Bronchial epithelial cell (primary cell): ENCODE measurements around the gene NOTCH1. TPM values are rescaled to one million over a fixed set of nuclear protein-coding genes. Genes with fewer than 3 reads are reported as not detected.

Experiments
- DNase-seq: peaks from one replicate; pipeline ENCODE4 v3.0.0-alpha.2; 2010; ENCODE audit warnings: low read depth
- FAIRE-seq: peaks from 2 replicates; lab custom pipeline; 2011; peaks lifted over from hg19 to GRCh38; lab: Jason Lieb, UNC
- H3K27me3 ChIP-seq: 2 replicates; pipeline ENCODE4 v1.5.1; 2011; ENCODE audit warnings: low read length; ENCODE audit not compliant: control insufficient read depth, insufficient read depth
- H3K36me3 ChIP-seq: 2 replicates; pipeline ENCODE4 v1.5.1; 2011; ENCODE audit warnings: low read length; ENCODE audit not compliant: control insufficient read depth, insufficient read depth
- H3K4me3 ChIP-seq: 2 replicates; pipeline ENCODE4 v1.5.1; 2011; ENCODE audit warnings: mild to moderate bottlenecking, low read depth, low read length, control low read depth
- total RNA-seq: library from RNA; depleted of rRNA; stranded (reverse); fragments of >200 nt; gene quantifications from 2 replicates; pipeline ENCODE4 v1.2.1, GENCODE V29; 2014
- TF ChIP-seq, protein P1 (sequence below): IDR thresholded peaks from 2 replicates; pipeline ENCODE4 v1.5.1; 2011; ENCODE audit warnings: mild to moderate bottlenecking, moderate library complexity, low read length, control low read depth, inconsistent platforms; ENCODE audit not compliant: insufficient read depth, severe bottlenecking

Gene NOTCH1
- total RNA-seq, 1 donor from 2014 or later, result 70.0 TPM

GRCh38 chr9:136482793-136483588, 62.9 kb downstream of the NOTCH1 start, which contains the start of gene SEC16A:
Gene SEC16A, minus strand, starts transcription at chr9:136483040. Its CDS starts 5,425 bp downstream, at chr9:136477615.
- Histone ChIP-seq H3K4me3 (peak within 1 kb of the TSS; percentile 80), H3K27me3 (no peaks in the 10 kb centered on the region), H3K36me3 (peaks cover 1% of the 10 kb centered on the region)
- peak; percentile 81 for DNase-seq
- TF ChIP-seq, protein P1, sequence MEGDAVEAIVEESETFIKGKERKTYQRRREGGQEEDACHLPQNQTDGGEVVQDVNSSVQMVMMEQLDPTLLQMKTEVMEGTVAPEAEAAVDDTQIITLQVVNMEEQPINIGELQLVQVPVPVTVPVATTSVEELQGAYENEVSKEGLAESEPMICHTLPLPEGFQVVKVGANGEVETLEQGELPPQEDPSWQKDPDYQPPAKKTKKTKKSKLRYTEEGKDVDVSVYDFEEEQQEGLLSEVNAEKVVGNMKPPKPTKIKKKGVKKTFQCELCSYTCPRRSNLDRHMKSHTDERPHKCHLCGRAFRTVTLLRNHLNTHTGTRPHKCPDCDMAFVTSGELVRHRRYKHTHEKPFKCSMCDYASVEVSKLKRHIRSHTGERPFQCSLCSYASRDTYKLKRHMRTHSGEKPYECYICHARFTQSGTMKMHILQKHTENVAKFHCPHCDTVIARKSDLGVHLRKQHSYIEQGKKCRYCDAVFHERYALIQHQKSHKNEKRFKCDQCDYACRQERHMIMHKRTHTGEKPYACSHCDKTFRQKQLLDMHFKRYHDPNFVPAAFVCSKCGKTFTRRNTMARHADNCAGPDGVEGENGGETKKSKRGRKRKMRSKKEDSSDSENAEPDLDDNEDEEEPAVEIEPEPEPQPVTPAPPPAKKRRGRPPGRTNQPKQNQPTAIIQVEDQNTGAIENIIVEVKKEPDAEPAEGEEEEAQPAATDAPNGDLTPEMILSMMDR, result no peak
- FAIRE-seq, result no peak

GRCh38 chr9:136482046-136482792, 63.6 kb downstream of the NOTCH1 start:
- DNase-seq, result peak; percentile 28
- TF ChIP-seq, protein P1, result no peak

DNA sequence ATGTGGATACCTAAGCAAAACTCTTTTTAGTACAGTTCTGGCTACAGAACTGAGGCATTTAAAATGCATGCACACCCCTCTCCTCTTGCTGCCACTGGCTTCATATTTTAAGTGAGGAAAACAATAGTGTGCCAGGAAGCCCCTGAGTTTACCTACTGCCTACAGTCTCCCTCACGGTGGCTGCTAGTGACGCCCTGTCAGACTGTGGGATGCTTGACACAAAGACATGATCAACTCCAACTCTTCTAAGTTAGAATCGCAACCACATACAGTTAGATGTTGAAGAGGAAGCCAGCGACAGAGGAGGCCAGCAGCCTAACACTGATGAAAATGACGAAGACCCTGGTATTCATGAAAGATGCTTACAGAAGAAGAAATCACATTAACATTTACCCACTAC, 64.3 kb downstream of the NOTCH1 start:
- DNase-seq (no peak), FAIRE-seq (no peak)
- Histone ChIP-seq H3K4me3 (peak overlapping the region; percentile 80), H3K36me3 (peaks cover 11% of the 10 kb centered on the region), H3K27me3 (no peaks in the 10 kb centered on the region)
- TF ChIP-seq, protein P1, result no peak

More at GRCh38 chr9:136482046-136482792, 63.6 kb downstream of the NOTCH1 start:
- no peaks in the 10 kb centered on the region for H3K27me3 ChIP-seq
- H3K4me3 ChIP-seq, result peak overlapping the region; percentile 80
- H3K36me3 ChIP-seq, result peaks cover 4% of the 10 kb centered on the region
- FAIRE-seq, result no peak

DNA sequence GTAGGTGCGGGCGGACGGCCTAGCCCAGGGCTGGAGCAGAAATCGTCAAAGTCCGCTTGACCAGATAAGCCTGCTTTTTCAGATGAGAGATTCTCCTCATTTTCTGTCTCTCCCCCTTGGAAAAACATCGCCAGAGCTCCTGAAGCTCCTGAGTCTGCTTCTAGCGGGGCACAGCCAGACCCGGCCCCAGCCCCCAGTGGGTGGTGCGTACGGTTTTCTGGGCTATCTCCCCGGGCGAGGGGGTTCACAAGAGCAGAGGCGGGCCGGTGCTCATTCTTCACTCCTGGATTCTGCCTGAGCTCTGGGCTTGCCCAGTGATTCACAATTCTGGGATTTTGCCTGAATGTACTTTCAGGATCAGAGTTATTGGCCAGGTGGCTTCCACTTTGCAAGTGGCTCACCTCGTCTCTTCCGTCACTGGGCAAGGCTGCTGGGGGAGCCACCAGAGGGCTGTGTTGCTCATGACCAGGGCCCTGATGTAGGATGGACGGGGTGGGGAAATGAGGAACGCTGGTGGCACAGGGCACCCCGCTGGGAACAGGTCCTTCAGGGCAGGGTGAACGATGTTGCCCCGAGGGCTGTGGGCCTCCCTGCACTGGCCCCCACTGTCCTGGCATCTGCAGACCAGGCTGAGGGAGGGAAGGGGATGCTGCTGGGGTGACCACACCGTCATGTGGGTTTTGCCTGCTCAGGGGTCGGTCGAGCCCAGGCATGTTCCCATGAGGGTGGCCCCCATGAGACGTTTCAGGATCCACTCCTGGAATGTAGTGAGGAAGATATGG, 69.3 kb downstream of the NOTCH1 start:
- Histone ChIP-seq H3K27me3 (no peaks in the 10 kb centered on the region), H3K4me3 (no peak overlapping the region), H3K36me3 (peaks cover 46% of the 10 kb centered on the region)
- no peak for DNase-seq
- TF ChIP-seq, protein P1, result no peak
- peak; percentile 52 for FAIRE-seq

DNA sequence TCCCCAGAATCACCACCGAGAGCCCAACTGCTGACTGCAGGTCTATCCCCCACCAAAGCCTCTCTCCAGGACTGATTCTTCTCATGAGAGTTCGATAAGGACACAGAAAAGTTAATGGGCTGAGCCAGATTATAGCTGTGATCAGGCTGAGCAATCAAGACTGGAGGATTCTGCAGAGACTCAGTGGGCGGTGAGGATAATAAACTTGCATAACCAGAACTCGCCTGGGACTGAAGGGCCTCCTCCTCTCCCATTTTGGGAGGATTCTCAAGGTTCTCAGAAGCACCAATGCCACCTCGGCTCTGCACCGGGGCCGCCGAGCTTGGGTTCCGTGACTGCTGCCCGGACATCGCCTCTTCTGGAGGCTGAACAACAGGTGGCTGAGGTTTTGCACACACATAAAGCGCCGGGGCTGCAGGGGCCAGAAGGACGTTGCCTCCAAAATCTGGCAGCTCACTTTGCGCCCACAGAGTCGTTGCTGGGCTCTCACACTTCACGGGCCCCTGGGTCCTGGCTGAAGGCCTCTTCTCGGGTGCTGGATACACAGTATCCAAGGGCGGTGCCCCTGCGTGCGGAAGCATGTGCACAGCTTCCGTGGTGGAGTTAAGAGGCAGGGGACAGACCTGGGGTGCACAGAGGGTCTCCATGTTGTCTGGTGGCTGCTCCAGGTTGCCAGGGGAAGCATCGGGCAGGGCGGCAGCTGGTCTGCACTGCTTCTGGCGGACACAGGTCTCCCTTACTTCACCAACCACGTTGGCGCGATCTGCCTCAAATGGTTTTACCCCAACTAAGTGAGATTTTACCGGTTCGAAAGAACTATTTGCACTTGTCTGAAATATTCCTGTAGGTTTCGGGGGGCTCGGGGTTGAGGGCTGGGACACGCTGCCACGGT, 70.6 kb downstream of the NOTCH1 start:
- Histone ChIP-seq H3K27me3 (no peaks in the 10 kb centered on the region), H3K36me3 (peaks cover 53% of the 10 kb centered on the region)

More for the DNA sequence above, 70.6 kb downstream of the NOTCH1 start:
- H3K4me3 ChIP-seq, result no peak overlapping the region
- no peak for DNase-seq
- FAIRE-seq, result peak; percentile 7
- TF ChIP-seq, protein P1, result no peak
